Trophoblast cell (in vitro differentiated cells and primary cell): Measurements from ENCODE around the gene MEGF11.
A peak's percentile ranks its signal among the peaks of the same experiment; 100 is the strongest.

Source experiments
- DNase-seq, 2 donors: peaks; one replicate each; pipeline ENCODE4 v3.0.0-alpha.2; 2016
- H2AFZ ChIP-seq: 2 replicates; pipeline ENCODE4 v1.6.1; 2013; ENCODE audit warnings: low read length, moderate library complexity, mild to moderate bottlenecking; ENCODE audit not compliant: insufficient read depth, poor library complexity
- H2AK5ac ChIP-seq: 2 replicates; pipeline ENCODE4 v1.6.1; 2013; ENCODE audit warnings: mild to moderate bottlenecking, low read length
- H2BK120ac ChIP-seq: 2 replicates; pipeline ENCODE4 v1.6.1; 2013; ENCODE audit warnings: low read length, mild to moderate bottlenecking, moderate library complexity; ENCODE audit not compliant: insufficient read depth, poor library complexity
- H2BK12ac ChIP-seq: 2 replicates; pipeline ENCODE4 v1.6.1; 2013; ENCODE audit warnings: mild to moderate bottlenecking, low read length, moderate library complexity
- H2BK5ac ChIP-seq: 2 replicates; pipeline ENCODE4 v1.6.1; 2013; ENCODE audit warnings: low read length, low read depth, moderate library complexity, mild to moderate bottlenecking; ENCODE audit not compliant: poor library complexity
- H3K14ac ChIP-seq: 2 replicates; pipeline ENCODE4 v1.6.1; 2013; ENCODE audit warnings: mild to moderate bottlenecking, low read length
- H3K18ac ChIP-seq: 2 replicates; pipeline ENCODE4 v1.6.1; 2013; ENCODE audit warnings: mild to moderate bottlenecking, low read length
- H3K23ac ChIP-seq: 2 replicates; pipeline ENCODE4 v1.6.1; 2013; ENCODE audit warnings: low read length
- H3K27ac ChIP-seq: 2 replicates; pipeline ENCODE4 v1.5.1; 2013; ENCODE audit warnings: low read depth, mild to moderate bottlenecking, inconsistent platforms, low read length, moderate library complexity
- H3K27me3 ChIP-seq: 2 replicates; pipeline ENCODE4 v1.6.1; 2013; ENCODE audit warnings: inconsistent platforms, mild to moderate bottlenecking, low read length, moderate library complexity; ENCODE audit not compliant: insufficient read depth
- H3K36me3 ChIP-seq, 2 experiments: 1 replicate in 1 of 2; 2 replicates in 1 of 2; pipeline ENCODE4 v1.6.1; 2013; ENCODE audit warnings: low read length in 2 of 2, mild to moderate bottlenecking in 2 of 2, moderate library complexity in 1 of 2; ENCODE audit not compliant: insufficient read depth in 2 of 2, control insufficient read depth in 1 of 2
- H3K4ac ChIP-seq: 2 replicates; pipeline ENCODE4 v1.6.1; 2013; ENCODE audit warnings: low read depth, mild to moderate bottlenecking, low read length, moderate library complexity
- H3K4me1 ChIP-seq, 2 experiments: 1 replicate in 1 of 2; 2 replicates in 1 of 2; pipeline ENCODE4 v1.6.1; 2013; ENCODE audit warnings: low read length in 2 of 2, mild to moderate bottlenecking in 2 of 2, moderate library complexity in 1 of 2; ENCODE audit not compliant: insufficient read depth in 2 of 2, control insufficient read depth in 1 of 2
- H3K4me2 ChIP-seq: 2 replicates; pipeline ENCODE4 v1.6.1; 2013; ENCODE audit warnings: inconsistent platforms, mild to moderate bottlenecking, low read length, moderate library complexity
- H3K4me3 ChIP-seq: 2 replicates; pipeline ENCODE4 v1.5.1; 2013; ENCODE audit warnings: mild to moderate bottlenecking, low read depth, low read length, inconsistent platforms
- H3K79me1 ChIP-seq: one replicate; pipeline ENCODE4 v1.6.1; 2013; ENCODE audit warnings: low read length
- H3K79me2 ChIP-seq: 2 replicates; pipeline ENCODE4 v1.6.1; 2013; ENCODE audit warnings: low read length, mild to moderate bottlenecking; ENCODE audit not compliant: control insufficient read depth, insufficient read depth, poor library complexity
- H3K9ac ChIP-seq: 2 replicates; pipeline ENCODE4 v1.6.1; 2013; ENCODE audit warnings: mild to moderate bottlenecking, low read length
- H3K9me3 ChIP-seq: 2 replicates; pipeline ENCODE4 v1.6.1; 2013; ENCODE audit warnings: low read depth, mild to moderate bottlenecking, control low read depth, inconsistent platforms, low read length; ENCODE audit not compliant: insufficient read depth
- H4K12ac ChIP-seq: 2 replicates; pipeline ENCODE4 v1.6.1; 2013; ENCODE audit warnings: low read depth, mild to moderate bottlenecking, low read length, moderate library complexity
- H4K8ac ChIP-seq: 2 replicates; pipeline ENCODE4 v1.6.1; 2013; ENCODE audit warnings: low read depth, mild to moderate bottlenecking, low read length, moderate library complexity
- H4K91ac ChIP-seq: one replicate; pipeline ENCODE4 v1.6.1; 2013; ENCODE audit warnings: low read depth, mild to moderate bottlenecking, low read length, moderate library complexity
- WGBS: extraction: QIAGEN DNeasy Blood & Tissue Kit; methylation state at CpG from one replicate; pipeline ENCODE4 v1.1.7; 2013; ENCODE audit warnings: missing lambda C conversion rate; ENCODE audit not compliant: insufficient read length, insufficient coverage; ENCODE audit errors: extremely low coverage; 5-methylcytosine and 5-hydroxymethylcytosine counted together

The MEGF11 gene

DNA sequence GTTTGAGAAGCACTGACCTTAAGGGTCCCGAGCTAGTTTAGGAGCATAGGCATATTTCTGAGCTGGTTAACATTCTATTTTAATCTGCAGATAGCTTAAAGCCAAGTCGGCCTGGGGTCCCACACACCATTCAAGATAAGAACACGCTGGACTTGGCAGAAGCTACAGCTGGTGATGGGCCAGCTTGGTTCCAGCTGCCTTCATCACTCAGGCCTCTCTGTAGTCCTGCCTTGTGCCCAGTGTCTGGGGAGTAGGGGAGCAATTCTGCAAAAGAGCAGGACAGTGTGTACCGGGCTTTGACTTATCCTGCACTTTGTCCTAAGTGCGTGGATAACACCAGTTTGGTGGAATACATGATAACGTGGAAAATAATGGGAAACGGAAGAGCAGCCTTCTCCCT, 164.5 kb downstream of the MEGF11 start:
- no peak overlapping the region for H3K23ac ChIP-seq
- H3K79me2 ChIP-seq: no peaks in the 10 kb centered on the region
- H2AFZ ChIP-seq: no peak overlapping the region
- no peak overlapping the region for H2AK5ac ChIP-seq
- no peak overlapping the region for H3K27ac ChIP-seq
- no peak overlapping the region for H3K9ac ChIP-seq
- H2BK12ac ChIP-seq: no peak overlapping the region
- WGBS: no CpG with 5 or more reads among the region's 7 CpGs
- no peaks in the 10 kb centered on the region for H3K27me3 ChIP-seq
- no peak overlapping the region for H3K14ac ChIP-seq
- H3K18ac ChIP-seq: no peak overlapping the region
- no peak overlapping the region for H2BK5ac ChIP-seq
- no peak overlapping the region for H4K91ac ChIP-seq
- no peak overlapping the region for H3K4me2 ChIP-seq
- no peaks in the 10 kb centered on the region for H3K79me1 ChIP-seq
- H2BK120ac ChIP-seq: no peak overlapping the region
- no peak overlapping the region for H3K4me3 ChIP-seq
- H4K8ac ChIP-seq: no peak overlapping the region
- no peak overlapping the region for H3K4ac ChIP-seq
- H3K9me3 ChIP-seq: peaks cover 3% of the 10 kb centered on the region
- H3K4me1 ChIP-seq: no peaks in the 10 kb centered on the region
- no peak overlapping the region for H4K12ac ChIP-seq
- DNase-seq: no peak
- H3K36me3 ChIP-seq: no peaks in the 10 kb centered on the region

DNA sequence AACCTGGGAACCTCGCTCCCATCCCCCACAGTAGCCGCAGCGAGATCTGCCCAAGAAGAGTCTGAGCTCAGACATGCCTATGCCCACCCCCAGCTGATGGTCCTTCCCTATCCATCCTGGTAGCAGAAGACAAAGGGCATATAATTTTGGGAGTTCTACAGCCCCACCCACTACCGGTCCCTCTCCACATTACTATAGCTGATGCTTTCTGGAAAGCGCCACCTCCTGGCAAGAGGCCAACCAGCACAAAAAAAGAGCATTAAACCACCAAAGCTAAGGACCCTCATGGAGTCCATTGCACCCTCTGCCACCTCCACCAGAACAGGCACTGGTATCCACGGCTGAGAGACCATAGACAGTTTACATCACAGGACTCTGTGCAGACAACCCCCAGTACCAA, 168.4 kb downstream of the MEGF11 start:
- Histone ChIP-seq H3K9ac (no peak overlapping the region), H3K14ac (no peak overlapping the region), H2BK5ac (no peak overlapping the region), H4K8ac (no peak overlapping the region), H4K91ac (no peak overlapping the region), H3K9me3 (peaks cover 3% of the 10 kb centered on the region), H2AFZ (no peak overlapping the region), H3K79me2 (no peaks in the 10 kb centered on the region), H3K18ac (no peak overlapping the region), H3K4me1 (peaks cover 0 to 1% of the 10 kb centered on the region in 2 experiments), H3K4ac (no peak overlapping the region), H2AK5ac (no peak overlapping the region), H3K27ac (no peak overlapping the region), H3K36me3 (no peaks in the 10 kb centered on the region), H3K79me1 (no peaks in the 10 kb centered on the region), H2BK12ac (no peak overlapping the region), H2BK120ac (no peak overlapping the region), H3K23ac (no peak overlapping the region), H3K4me3 (no peak overlapping the region), H3K4me2 (no peak overlapping the region), H3K27me3 (no peaks in the 10 kb centered on the region), H4K12ac (no peak overlapping the region)
- WGBS: no CpG with 5 or more reads among the region's 6 CpGs
- DNase-seq: peak in 1 of 2 donors; percentile 26

DNA sequence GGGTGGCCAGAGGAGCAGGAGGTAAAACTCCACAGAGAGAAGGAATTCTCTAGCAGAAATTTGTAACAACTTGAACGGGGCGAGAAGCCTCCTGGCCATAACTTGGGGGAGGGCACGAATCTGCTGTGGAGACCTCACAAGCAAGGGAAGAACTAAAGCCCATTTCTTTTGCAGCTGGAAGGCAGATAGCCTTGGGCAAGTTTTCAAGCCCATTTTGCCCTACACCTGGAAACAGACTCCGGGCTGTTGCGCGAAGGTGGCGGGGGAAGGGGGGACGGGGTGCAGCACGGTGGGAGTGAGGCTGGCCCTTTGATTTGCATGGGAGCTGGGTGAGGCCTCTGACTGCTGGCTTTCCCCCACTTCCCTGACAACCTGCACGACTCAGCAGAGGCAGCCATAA, 168.8 kb downstream of the MEGF11 start:
- no peak overlapping the region for H2AK5ac ChIP-seq
- no peak overlapping the region for H3K4me3 ChIP-seq
- H4K8ac ChIP-seq: no peak overlapping the region
- H3K4me2 ChIP-seq: no peak overlapping the region
- no peak overlapping the region for H3K4ac ChIP-seq
- no peak overlapping the region for H2BK5ac ChIP-seq
- no peaks in the 10 kb centered on the region for H3K27me3 ChIP-seq
- H2BK12ac ChIP-seq: no peak overlapping the region
- H3K4me1 ChIP-seq: peaks cover 0 to 4% of the 10 kb centered on the region in 2 experiments
- H4K12ac ChIP-seq: no peak overlapping the region
- WGBS: no CpG with 5 or more reads among the region's 10 CpGs
- H3K79me1 ChIP-seq: no peaks in the 10 kb centered on the region
- no peak overlapping the region for H3K9ac ChIP-seq
- H3K18ac ChIP-seq: no peak overlapping the region
- no peak overlapping the region for H2BK120ac ChIP-seq
- no peak overlapping the region for H2AFZ ChIP-seq
- H3K23ac ChIP-seq: no peak overlapping the region
- H4K91ac ChIP-seq: no peak overlapping the region
- no peaks in the 10 kb centered on the region for H3K36me3 ChIP-seq
- peaks cover 3% of the 10 kb centered on the region for H3K9me3 ChIP-seq
- no peak overlapping the region for H3K14ac ChIP-seq
- no peak overlapping the region for H3K27ac ChIP-seq
- no peak for DNase-seq
- no peaks in the 10 kb centered on the region for H3K79me2 ChIP-seq

DNA sequence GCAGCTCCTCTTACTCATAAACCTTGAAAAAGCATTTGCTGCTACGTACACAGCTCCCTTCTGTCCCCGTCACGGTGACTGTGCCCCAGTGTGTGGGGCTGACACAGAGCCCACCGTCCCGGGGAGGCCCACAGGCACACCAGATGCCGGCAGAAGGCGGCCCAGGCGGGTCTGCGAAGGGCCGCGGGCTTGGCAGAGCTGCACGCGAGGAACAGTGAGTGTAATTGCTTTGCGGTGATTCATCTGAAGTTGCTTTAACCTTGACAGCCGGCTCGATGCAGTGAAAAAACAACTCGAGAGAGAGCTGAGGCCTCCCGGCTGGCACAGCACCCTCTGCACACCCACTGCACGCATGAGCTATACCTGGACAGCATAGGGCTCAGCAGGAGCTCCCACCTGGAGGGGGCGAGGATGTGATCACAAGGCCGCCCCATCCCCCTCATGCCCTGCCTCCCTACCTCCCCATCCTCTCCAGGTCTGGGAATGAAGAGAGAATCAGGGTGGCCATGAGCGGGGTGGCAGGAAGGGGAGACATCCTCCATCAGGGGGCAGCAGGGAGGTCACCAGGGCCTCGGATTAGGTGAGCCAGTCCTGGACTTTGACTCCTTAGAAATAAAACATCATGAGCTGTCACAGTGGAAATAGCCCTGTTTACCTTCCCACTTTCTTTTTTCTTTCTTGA, 172.7 kb downstream of the MEGF11 start:
- Histone ChIP-seq H3K4me1 (peaks cover 0 to 4% of the 10 kb centered on the region in 2 experiments), H2BK5ac (no peak overlapping the region), H2AFZ (no peak overlapping the region), H2AK5ac (no peak overlapping the region), H3K4ac (no peak overlapping the region), H4K12ac (no peak overlapping the region), H3K9ac (no peak overlapping the region), H3K79me2 (no peaks in the 10 kb centered on the region), H4K8ac (no peak overlapping the region), H4K91ac (no peak overlapping the region), H3K9me3 (peaks cover 3% of the 10 kb centered on the region), H3K4me3 (no peak overlapping the region), H3K14ac (no peak overlapping the region), H3K27ac (no peak overlapping the region), H3K4me2 (no peak overlapping the region), H2BK120ac (no peak overlapping the region), H3K79me1 (no peaks in the 10 kb centered on the region), H3K36me3 (no peaks in the 10 kb centered on the region), H3K23ac (no peak overlapping the region), H2BK12ac (no peak overlapping the region), H3K27me3 (no peaks in the 10 kb centered on the region), H3K18ac (no peak overlapping the region)
- no CpG with 5 or more reads among the region's 23 CpGs for WGBS
- peak; percentile 12 to 52 for DNase-seq
